Keratinocyte (primary cell): Measurements from ENCODE around the gene SNCG.

Experiments
- EZH2 ChIP-seq: IDR thresholded peaks from one replicate; pipeline ENCODE4 v1.6.1; 2012; ENCODE audit warnings: inconsistent platforms, mild to moderate bottlenecking, low read length, moderate library complexity
- TF ChIP-seq, protein P1 (sequence below), 3 experiments: IDR thresholded peaks in 1 of 3; conservative IDR thresholded peaks in 1 of 3; optimal IDR thresholded peaks in 1 of 3; 2 replicates in 2 of 3; 3 replicates in 1 of 3; pipeline versions ENCODE3 to v1.5.1; 2011; ENCODE audit warnings: low read length in 3 of 3, mild to moderate bottlenecking in 3 of 3, moderate library complexity in 2 of 3, control low read depth in 1 of 3, inconsistent platforms in 1 of 3; ENCODE audit not compliant: insufficient read depth in 2 of 3; ENCODE audit errors: extremely low read depth in 1 of 3

DNA sequence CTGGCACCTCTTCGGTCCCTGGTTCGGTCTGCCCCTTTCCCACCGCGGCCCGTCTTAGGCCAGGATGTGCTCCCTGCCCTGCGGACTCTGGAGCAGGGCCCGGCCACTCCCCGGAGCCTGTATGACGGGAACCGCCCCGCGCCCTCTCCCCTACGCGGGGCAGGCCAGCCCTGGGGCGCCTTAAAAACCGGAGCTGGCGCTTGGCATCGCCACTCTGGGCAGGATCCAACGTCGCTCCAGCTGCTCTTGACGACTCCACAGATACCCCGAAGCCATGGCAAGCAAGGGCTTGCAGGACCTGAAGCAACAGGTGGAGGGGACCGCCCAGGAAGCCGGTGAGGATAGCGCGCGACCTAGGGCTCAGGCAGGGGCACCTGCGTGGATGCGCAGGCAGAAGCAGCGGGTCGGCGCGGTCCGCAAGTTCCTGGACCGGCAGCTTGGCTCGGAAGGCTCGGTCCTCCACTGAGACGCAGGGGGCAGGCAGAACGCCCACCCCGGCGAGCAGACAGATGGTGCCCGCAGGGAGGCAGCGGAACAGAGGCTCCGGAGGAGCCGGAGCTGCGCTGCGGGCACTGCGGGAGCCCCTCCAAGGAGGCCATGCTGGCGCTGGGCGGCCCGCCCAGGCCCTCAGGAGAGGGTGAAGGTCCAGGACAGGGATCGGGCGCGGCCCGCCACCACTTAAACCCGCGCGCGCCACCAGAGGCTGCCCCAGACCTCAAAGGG is 10.0 kb downstream of the SNCG start, which contains the start of gene ADIRF:
- TF ChIP-seq, protein P1, sequence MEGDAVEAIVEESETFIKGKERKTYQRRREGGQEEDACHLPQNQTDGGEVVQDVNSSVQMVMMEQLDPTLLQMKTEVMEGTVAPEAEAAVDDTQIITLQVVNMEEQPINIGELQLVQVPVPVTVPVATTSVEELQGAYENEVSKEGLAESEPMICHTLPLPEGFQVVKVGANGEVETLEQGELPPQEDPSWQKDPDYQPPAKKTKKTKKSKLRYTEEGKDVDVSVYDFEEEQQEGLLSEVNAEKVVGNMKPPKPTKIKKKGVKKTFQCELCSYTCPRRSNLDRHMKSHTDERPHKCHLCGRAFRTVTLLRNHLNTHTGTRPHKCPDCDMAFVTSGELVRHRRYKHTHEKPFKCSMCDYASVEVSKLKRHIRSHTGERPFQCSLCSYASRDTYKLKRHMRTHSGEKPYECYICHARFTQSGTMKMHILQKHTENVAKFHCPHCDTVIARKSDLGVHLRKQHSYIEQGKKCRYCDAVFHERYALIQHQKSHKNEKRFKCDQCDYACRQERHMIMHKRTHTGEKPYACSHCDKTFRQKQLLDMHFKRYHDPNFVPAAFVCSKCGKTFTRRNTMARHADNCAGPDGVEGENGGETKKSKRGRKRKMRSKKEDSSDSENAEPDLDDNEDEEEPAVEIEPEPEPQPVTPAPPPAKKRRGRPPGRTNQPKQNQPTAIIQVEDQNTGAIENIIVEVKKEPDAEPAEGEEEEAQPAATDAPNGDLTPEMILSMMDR (optimal IDR thresholded peaks at IDR 0.05 in 1 of 3, IDR thresholded peaks at IDR 0.05 in 1 of 3, conservative IDR thresholded peaks at IDR 0.05 in 1 of 3; ENCODE audit: extremely low read depth in 1 of 3, insufficient read depth in 2 of 3, low read length in 3 of 3) = no peak
- TF ChIP-seq EZH2 = no peak
